ENCODE data around the gene C1QTNF9B. TPM values are rescaled to one million over a fixed set of nuclear protein-coding genes. Genes with fewer than 3 reads are reported as not detected.
"Not testable (repeated sequence)": the region's sequence is repeated elsewhere in the genome, so short reads cannot be mapped to it uniquely, and the experiment has no call there.

The C1QTNF9B gene
- total RNA-seq, 1 donor from 2014 or later = not detected

DNA sequence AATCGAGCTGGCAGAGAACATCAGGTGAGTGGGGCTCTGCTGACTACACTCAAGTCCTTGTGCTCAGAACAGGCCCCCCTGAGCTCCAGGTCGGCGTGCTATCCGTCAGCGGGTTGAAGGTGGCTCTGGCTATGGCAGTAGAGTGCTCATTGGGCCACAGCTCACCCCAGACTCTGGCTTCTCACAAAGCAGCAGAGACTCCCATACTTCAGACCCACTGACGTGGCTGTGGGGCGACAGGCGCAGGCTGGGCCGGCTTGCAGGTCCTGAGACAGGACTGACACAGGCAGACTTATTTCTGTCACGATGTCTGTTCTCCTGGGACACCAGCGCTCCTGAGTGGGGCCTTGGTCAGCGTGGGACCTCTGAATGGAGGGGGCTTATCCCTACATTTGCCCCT, 2.6 kb downstream of the C1QTNF9B start:
- DNase-seq (ENCODE audit: low read depth) = not testable (repeated sequence)

DNA sequence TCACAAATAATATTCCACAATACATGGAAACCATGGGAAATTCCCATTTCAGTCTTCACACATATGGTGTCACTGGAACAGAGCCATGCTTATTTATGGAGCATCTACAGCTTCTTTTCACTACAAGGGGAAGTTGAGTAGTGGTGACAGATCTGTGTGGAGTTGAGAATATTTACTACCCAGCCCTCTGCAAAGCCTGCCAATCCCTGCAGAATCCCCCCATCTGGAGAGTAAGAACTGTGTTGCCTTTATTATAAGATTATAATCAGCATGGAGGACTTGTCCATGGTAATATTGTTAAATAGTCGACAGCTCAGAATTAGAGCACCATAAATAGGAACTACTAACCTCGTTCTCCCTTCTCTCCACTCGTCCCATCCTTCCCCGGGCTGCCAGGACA, 3.5 kb downstream of the C1QTNF9B start:
- DNase-seq (ENCODE audit: low read depth) = not testable (repeated sequence)

GRCh38 chr13:23889615-23890607, 7.4 kb downstream of the C1QTNF9B start:
- DNase-seq (ENCODE audit: low read depth) = peak; percentile 45

DNA sequence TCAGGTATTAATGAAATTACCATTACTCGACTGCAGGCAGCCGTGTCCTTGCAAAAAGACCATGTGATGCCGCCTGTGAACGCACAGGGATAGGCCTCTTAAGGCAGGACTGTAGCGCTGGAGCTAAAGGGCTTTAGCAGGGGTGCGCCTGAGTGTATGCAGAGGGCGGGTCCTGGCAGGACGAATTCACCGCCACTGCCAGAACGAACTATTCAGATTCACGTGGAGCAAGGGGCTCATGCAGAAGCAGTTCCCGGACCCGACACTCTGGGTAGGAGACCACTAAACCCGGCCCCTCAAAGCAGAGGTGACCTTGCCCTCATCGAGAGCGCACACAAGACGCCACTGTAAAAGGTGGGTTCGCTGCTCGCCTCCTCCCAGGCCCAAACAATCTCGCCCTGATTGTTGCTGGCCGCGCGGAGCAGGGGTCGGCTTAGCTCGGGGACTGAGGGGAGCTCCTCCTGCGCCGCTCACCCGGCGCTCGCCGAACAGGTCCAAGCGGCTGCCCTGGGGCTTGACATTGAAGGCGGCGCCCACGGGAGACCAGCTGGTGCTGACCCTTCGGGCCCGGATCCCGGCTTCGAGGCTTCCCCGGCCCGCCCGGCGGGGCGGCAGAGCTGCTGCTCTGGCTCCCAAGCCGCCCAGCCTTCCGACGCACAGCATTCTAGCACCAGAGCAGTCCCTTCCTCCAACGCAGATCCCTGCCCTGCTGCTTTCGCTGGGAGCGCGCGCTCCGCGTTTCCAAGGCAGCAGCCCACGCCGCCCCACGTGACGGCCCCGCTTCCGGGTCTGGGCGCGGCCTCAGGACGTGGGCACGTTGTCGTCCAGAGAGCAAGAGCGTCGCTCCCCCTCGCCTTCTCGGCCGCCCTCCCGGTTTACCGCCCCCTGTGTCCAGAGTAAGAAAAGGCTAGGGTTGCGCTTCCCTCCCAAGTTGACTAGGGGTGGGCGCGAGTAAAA, 8.4 kb downstream of the C1QTNF9B start, which contains the start of gene MIPEP:
Gene MIPEP, minus strand, starts transcription at position 743 of the 957 bp plus-strand sequence. Its CDS starts 80 bp downstream, at position 663.
- peak; percentile 97 for DNase-seq (ENCODE audit: low read depth)

GRCh38 chr13:23884361-23884760, 12.9 kb downstream of the C1QTNF9B start:
- not testable (repeated sequence) for DNase-seq (ENCODE audit: low read depth)

DNA sequence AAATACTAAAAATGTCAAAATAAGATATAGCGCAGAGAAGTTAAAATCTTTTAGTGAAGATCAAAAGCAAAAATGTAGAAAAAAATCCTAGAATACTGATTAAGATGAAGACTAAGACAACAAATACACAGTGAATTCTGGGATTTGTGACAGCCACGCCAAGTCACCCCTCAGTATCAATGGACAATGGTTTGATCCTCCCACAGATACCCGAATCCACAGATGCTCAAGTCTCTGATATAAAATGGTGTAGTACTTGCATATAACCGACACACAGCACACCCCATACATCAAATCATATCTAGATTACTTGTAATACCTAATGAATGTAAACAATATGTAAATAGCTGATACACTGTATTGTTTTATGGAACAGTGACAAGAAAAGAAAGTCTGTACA, 14.0 kb downstream of the C1QTNF9B start:
- DNase-seq (ENCODE audit: low read depth) = no peak

- not testable (repeated sequence) for DNase-seq (ENCODE audit: low read depth)
Observed at GRCh38 chr13:23881402-23881800, 15.9 kb downstream of the C1QTNF9B start.

GRCh38 chr13:23880493-23881401, 16.6 kb downstream of the C1QTNF9B start:
- DNase-seq (ENCODE audit: low read depth) = not testable (repeated sequence)

DNA sequence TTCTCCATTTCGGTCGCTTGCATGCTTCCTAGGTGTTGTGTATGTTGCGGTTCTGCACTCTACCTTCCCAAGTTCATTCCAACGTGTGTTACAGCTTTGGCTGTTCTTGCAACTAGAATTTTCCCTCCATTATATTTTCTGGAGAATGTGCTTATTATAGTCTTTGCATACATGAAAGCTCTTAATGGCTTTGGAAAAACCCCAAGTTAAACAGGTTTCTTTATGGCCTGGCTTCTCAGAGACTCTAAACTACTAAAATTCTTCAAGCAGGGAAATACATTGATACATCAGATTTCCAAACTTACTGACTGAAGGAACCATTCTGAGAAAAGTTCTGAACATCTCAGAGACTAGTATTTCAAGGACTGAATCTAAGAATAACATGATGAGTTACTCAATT, 20.0 kb downstream of the C1QTNF9B start:
- DNase-seq (ENCODE audit: low read depth) = no peak

GRCh38 chr13:23876265-23876664, 21.0 kb downstream of the C1QTNF9B start:
- no peak for DNase-seq (ENCODE audit: low read depth)

- peak; percentile 73 for DNase-seq (ENCODE audit: low read depth)
Observed at GRCh38 chr13:23871616-23872220, 25.6 kb downstream of the C1QTNF9B start.

GRCh38 chr13:23870356-23871140, 26.8 kb downstream of the C1QTNF9B start:
- peak; percentile 52 for DNase-seq (ENCODE audit: low read depth)

GRCh38 chr13:23868521-23868920, 28.8 kb downstream of the C1QTNF9B start:
- peak; percentile 18 for DNase-seq (ENCODE audit: low read depth)

GRCh38 chr13:23867027-23867491, 30.2 kb downstream of the C1QTNF9B start:
- peak; percentile 57 for DNase-seq (ENCODE audit: low read depth)

DNA sequence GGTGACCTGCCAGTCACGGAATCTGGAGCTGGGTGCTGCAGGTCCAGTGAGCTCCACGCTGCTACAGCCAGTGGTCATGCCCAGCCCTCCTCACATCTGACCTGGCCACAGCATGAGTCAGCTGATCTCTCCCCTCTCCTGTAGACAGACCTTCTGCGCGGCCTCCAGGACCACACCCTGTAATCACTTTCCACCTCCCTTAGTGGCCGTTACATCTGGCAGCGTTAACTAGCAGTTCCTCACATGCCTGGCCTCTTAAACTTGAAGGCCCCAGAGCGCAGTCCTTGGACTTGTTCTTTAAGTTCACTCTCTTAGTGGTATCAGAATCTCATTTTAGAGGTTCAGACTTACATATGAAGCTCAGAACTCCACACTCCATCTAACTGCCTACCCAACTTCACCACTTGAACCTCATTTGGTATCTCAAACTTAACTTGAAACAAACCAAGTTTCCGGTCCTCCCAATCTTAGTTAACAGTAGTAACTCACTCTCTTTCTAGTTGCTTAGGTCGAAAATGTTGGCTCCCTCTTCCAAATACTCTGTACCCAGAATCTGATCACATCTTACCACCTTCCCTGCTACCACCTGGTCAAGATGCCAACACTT, 30.8 kb downstream of the C1QTNF9B start:
- DNase-seq (ENCODE audit: low read depth) = peak; percentile 15

DNA sequence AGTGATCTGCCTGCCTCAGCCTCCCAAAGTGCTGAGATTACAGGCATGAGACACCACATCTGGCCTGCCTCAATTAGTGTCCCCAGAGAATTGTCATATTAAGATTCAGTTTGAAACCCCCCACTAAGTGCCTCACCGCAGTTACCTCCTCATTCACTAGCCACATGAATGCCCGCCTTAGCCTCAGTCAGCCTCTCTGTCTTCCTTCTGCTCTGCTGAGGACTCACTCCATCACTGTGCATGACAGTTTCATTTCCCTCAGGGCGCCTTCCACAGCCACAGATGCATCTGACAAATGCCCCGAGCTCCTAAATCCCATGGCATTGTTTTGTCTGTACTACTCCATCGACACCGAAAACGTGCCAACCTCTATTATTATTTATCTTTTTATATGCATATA, 31.4 kb downstream of the C1QTNF9B start:
- no peak for DNase-seq (ENCODE audit: low read depth)

DNA sequence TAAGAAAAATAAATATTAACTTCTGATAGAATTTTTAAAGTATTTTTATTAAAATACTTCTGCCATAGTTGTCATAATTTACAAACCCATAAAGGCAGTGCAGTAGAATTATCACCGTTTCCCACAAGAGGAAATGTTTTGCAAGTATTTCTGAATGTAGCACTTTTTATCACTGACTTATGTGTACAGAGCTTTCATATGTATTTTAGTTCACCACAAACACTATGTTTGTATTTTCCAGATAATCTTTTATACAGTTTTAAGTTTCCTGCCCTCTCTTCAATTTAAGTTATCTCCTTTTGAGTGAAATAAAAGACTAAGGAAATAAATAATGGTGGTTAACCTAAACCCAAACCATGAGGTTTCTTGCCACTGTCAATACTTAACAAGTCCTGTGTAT, 32.3 kb downstream of the C1QTNF9B start:
- DNase-seq (ENCODE audit: low read depth) = no peak

DNA sequence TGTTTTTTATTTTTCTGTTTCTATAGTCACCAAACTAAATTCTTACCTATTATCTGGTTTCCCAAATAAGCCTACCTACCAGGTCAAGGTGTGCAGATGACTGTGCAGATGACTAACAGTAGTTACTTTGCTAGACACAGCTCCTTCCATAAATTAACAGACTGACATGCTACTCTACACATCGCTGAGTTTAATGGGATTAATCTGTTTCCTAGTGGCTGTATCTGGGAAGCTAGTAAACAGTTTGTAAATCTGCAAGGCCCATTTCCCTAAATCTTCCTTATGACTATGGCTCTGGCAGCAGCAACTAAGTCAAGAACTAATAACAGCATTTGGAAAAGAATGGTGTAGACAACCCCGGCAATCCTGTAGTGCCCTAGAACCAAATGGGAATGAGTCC, 36.0 kb downstream of the C1QTNF9B start:
- no peak for DNase-seq (ENCODE audit: low read depth)

- no peak for DNase-seq (ENCODE audit: low read depth)
Observed at GRCh38 chr13:23859904-23860303, 37.4 kb downstream of the C1QTNF9B start.

All from myocyte (in vitro differentiated cells).